ENCODE measurements around the gene GIT2. TPM values are rescaled to one million over a fixed set of nuclear protein-coding genes. Genes with fewer than 3 reads are reported as not detected.
A peak's percentile ranks its signal among the peaks of the same experiment; 100 is the strongest.
"Not testable (repeated sequence)": the region's sequence is repeated elsewhere in the genome, so short reads cannot be mapped to it uniquely, and the experiment has no call there.

Gene GIT2
- total RNA-seq, 1 donor from 2014 or later, result 54.6 TPM

DNA sequence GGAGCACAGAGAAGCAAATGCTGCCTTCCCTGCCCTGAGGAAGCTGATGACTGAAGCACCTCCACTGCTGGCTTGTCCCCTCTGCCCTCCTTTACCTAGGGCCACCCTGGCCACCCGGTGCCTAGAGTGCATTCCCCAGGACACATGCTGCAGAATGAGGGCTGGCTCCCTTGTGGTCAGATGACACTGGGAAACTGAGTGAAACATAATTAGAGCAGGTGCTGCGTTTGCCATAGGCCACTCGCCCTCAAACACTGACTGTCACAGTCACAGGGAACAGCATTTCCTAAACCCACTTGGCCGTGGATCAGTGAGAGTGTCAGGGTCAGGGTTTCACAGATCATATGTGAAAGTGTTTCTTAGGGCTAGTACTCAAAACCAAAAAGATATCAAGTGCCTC, 80.1 kb downstream of the GIT2 start:
- no peak for DNase-seq

DNA sequence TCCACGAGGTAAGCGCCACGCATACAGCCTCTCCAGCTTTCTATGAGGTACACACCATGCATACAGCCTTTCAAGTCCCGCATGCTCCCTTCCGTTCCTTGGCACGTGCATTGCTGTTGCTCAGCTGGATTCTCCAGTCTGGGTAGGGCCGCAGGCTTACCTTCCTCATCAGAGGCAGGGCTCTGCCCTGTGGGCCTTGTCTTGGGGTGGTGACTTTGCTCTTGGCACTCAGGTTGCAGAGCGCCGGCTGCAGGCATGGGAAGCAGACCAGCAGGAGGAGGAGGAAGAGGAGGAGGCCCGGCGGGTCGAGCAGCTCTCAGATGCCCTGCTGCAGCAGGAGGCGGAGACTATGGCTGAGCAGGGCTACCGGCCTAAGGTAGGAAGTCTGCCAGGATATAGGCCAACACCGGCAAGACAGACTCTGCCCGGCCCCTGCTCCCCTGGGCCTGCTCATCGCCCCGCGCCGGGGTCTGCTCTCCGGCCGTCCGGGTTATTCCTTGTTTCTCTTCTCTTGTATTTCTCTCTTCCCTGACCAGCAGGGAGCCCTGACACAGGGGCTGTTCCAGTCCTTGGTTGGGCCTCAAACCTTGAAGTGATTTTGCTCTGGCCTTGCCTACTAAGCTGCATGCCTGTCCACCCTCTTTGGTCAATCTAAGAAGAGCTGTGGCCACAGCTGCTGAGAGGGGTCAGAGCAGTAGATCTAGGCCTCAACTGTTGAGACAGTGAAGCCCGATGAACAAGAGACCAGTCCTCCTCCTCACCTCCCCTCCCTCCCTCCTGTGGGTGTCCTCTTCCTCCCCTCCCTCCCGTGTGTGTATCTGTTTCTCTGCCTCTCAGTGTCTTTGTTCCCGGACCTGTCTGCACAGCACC, 80.8 kb downstream of the GIT2 start:
- no peak for DNase-seq

DNA sequence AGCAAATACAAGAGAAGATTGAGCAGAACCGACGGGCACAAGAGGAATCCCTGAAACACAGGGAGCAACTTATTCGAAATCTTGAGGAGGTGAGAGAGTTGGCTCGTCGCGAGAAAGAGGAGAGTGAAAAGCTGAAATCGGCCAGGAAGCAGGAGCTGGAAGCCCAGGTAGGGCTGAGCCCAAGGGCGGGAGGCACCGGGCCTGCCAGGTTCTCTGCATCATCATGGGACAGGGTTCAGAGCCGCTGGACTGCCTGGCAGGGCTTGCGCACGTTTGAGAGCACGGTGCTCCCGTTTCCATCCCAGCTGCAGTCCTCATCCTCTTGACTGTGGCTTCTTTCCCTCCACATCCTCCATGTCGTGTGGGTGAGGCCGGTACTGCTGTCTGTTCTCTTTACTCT, 81.7 kb downstream of the GIT2 start:
- no peak for DNase-seq

DNA sequence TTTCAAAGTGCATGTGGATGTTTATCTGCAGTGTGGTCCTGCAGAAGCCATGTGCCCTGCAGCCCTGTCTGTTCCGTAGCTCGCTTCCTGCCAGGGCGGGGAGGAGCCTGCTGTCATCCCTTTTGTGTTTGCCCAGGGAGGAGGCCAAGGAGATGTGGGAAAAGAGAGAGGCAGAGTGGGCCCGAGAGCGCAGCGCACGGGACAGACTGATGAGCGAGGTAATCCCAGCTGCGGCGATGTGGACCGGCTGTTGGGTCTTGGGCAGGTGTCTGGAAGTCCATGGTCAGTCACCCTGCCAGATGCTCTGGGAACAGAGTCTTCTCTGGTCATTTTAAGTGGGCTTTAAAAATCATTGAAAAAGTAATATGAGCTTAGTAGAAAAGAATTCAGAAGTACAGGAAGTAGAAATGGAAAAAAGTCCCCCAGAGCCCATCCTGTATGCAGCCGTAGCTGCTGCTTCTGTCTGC, 83.3 kb downstream of the GIT2 start:
- peak; percentile 17 for DNase-seq

DNA sequence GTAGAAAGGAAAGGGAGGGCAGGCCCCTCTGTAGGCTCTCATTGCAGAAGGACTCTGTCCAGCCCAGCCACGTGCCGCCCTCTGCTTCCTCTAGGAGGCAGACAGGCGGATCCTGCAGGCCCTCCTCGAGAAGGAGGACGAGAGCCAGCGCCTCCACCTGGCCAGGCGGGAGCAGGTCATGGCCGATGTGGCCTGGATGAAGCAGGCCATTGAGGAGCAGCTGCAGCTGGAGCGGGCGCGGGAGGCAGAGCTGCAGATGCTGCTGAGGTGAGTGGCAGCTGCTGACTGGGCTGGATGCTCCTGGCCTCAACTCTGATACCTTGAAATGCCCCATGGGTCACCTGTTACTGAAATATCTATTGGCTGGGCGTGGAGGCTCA, 85.2 kb downstream of the GIT2 start:
- DNase-seq, result peak; percentile 55

DNA sequence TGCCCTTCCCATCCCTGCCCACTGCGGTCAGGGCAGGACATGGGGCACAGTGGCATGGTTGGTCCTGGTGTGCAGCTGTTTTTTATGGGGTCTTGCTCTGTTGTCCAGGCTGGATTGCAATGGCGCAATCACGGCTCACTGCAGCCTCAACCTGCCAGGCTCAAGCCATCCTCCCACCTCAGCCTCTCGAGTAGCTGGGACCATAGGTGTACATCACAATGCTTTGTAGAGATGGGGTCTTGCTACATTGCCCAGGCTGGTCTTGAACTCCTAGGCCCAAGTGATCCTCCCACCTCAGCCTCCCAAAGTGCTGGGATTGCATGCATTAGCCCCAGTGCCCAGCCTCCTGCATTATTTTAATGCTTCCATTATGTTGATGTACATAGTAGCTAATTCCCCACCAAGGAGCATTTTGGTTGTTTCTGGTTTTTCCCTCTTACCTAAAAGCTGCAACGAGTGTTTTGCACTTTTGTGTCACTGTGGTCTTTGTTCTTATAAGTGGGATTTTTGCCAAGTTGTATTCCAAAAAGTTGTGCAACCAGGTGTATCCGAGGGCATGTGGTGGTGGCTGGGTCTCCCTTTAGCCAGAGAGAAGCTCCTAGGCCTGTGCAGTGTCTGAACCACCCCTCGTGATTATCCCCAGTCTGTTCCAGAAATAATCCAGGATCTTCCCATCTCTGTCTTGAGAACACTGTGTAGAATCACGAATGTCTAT, 85.8 kb downstream of the GIT2 start:
- DNase-seq, result no peak

DNA sequence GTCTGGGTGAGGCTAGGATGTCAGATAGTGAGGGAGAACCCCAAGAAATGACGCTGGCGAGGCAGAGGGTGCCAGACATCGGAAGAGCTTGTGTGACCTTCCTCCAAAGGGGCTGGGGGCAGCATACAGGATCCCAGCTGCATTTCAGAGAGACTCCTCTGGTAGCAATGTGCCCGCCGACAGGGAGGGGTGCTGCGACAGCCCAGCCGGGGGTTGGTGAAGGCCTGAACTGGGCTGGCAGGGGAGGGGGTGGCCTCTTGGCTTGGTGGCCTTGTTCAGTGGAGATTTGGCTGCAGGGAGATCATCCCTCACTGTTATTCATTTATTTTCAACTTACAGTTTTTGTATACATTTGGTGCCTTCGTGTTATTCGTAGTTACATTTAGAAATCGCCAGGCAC, 90.9 kb downstream of the GIT2 start:
- DNase-seq, result no peak

DNA sequence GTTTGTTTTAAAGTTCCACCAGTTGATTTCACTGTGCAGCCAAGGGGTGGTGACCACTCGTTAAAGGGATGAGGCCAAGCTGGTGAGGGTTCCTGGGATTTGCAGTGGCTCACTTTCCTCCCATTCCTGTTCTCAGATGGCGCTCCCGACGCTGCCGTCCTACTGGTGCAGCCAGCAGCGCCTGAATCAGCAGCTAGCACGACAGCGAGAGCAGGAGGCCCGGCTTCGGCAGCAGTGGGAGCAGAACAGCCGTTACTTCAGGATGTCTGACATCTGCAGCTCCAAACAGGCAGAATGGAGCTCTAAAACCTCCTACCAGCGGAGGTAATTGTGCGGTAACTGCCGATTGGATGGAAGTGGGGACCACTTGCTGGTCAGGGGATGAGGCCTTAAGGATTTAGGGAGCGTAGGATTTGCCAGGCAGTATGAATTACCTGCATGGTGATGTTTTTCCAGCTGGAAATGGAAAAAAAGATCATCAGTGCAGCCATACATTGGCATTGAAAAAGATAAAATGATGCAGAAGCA, 93.2 kb downstream of the GIT2 start:
- DNase-seq, result no peak

DNA sequence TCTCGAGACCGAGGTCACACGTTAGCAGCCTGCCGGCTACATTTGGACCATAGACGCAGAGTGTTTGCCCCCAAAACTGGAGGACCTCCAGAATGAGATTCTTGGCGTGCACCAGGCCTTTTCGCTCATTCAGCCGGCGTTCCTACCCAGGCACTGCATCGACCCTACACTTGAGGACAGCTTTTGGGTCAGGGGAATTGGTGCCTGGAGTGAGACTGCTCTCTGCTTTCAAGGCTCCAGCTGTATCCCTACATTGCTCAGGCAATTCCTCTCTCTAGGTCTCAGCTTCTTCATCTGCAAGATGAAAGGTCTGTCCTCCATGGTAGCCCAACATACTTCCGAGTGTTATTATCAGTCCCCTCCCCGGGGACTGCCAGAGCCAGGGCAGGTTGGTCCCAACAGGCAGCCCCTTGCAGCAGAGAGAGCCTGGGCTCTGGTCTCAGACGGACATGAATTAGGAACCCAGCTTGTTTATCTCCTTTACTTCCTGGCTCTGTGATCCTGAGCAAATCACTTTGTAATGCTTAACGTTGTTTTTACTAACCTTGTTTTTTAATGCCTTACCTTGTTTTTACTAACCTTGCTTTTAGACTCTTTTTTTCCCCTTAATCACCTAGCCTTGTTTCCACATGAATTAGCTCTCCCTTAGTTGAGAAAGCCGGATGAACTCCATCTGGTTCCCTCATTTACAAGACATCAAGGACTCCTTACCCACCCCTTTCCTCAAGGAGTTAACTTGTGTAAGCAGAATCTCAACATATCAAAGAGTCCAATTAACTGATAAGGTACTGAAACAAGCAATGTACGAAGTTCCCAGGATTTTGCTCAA, 95.2 kb downstream of the GIT2 start:
- DNase-seq, result peak; percentile 12

DNA sequence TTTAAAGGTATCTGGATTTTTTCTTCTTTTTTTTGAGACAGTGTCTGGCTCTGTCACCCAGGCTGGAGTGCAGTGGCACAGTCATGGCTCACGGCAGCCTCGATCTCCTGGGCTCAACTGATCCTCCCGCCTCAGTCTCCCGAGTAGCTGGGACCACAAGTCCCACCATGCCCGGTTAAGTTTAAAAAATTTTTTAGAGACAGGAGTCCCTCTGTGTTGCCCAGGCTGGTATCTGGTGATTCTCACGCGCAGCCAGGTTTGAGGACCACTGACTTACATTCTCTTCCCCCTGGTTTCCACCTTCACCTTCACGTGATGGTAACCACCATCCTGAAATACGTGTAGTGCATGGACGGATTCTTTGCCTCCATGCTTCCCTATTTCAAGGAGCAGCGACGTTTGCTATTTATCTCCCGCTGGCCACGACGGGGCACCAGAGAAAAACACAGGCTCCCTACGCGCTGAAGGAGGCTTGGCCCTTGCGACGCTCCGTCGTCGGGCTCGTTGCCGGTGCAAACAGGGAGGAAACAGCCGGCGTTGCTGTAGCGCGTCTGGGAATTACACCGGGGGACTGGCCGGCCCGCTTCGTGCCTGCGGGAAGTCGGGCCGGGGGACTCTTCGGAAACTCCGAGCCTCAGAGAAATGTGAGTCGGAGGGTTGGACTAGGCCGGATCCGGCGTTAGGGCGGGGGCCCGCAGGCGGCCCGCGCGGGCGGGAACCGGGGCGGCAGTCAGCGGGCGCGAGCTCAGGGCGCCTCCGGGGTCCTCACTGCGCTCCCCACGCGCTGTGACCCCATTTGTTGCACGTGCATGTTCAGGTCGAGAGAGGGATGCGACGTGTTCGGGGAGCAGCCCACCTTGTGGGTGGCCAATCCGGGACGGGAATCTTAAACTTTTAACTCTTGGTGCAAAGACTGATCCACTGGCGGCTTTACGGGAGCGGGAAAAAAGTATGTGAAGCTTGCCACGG, 96.1 kb downstream of the GIT2 start, which contains the start of gene TCHP:
TSS of gene TCHP (plus strand) at position 492 of the 969 bp plus-strand sequence. CDS start 2,753 bp downstream, outside the sequence.
- peak; percentile 96 for DNase-seq

DNA sequence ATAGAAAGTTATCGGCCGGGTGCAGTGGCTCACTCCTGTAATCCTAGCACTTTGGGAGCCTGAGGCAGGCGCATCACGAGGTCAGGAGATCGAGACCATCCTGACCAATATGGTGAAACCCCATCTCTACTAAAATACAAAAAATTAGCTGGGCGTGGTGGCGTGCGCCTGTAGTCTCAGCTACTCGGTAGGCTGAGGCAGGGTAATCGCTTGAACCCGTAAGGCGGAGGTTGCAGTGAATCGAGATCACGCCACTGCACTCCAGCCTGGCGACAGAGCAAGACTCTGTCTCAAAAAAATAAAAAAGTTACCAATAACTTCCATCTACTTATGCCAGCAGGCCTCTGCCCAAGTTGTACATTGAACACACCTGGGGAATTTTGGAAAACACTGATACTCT, 96.8 kb downstream of the GIT2 start:
- DNase-seq, result not testable (repeated sequence)

DNA sequence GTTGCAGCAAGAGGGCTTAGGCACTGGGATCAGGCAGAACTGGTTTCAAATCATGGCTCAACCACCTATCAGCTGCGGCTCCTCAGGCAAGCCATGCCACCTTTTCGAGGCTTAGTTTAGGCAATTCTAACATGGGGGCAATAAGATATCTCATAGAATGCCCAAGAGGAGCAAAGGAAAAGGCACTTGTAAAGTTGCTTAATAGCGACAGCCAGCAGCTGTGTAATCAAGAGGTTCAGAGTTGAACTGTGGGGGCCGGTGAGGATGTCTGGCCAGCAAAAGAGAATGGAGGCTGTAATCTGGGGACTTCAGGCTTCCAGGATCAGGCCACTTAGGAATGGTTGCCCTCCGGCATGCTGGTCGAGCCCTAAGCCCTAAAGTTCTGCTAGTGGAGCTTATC, 99.1 kb downstream of the GIT2 start:
- DNase-seq, result no peak

DNA sequence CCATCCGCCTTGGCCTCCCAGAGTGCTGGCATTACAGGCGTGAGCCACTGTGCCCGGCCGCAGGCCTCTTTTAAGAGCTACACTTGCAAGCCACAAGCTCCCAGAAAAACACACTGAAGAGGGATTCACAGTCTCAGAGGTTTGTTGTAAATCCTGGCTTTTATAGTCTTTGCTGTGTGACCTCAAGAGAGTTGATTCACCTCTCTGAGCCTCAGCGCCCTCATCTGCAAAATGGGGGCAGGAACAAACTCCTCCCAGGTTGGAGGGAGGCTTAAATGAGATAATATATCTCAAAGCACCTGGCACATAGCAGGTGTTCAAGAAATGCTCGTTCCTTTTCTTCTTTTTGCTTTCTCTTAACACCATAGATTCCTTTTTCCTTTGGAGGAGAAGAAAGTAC, 100.0 kb downstream of the GIT2 start:
- DNase-seq, result no peak

DNA sequence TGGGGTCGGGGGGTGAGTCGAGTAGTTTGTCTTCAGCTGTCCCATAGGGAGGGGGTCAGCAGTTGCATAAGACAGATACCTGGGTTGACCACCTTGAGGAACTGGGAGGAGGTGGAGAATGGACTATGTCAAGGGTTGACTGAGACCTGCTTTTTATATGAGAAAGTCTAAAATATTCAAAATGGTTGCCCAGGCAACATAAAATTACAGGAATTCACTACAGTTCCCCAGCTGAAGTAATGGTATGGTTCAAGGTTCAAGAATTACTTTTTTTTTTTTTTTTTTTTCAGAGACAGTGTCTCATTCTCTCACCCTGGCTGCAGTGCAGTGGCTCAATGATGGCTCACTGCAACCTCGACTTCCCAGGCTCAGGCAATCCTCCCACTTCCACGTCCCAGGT, 101.2 kb downstream of the GIT2 start:
- no peak for DNase-seq

DNA sequence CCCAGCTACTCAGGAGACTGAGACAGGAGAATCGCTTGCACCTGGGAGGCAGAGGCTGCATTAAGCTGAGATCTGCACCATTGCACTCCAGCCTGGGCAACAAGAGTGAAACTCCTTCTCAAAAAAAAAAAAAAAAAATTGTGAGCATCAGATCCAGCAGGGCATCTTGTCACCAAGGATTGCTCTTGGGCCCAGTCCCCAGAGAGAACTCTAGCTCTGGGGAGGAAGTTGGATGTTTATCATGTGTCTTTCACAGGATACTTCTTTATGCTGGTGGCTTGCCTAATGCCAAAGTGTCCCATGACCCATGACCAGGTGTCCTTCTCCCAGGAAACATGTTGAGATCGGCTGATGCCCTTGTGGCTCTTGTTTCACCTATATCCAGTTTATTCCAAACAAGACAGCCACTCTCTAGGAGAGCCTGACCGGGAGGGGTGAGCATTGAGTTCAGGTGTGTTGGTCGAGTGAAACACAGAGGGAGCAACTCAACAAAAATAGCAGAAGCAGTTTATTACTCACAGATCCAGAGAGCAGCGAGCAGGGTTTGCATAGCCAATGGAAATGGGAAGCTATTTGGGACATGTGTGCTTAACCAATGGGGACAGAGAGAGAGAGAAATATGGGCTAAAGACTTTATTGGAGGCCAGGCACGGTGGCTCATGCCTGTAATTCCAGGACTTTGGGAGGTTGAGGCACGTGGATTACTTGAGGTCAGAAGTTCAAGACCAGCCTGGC, 102.7 kb downstream of the GIT2 start:
- no peak for DNase-seq

DNA sequence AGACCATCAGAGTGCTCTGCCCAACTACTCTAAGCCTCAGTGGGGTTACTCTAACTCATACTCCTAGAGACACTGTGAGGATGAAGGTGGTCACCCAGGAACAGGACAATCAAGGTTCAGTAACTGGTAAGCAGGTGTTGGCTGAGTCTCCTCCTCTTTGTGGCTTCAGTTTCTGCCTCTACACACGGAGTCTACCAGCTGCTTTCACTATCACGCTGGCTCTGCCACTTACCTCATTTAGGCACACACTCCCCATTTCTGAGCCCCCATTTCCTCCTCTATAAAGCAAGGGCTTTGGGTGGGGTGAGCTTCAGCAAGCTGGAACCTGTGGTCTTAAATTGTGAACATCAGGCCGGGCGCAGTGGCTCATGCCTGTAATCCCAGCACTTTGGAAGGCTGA, 103.4 kb downstream of the GIT2 start:
- no peak for DNase-seq

DNA sequence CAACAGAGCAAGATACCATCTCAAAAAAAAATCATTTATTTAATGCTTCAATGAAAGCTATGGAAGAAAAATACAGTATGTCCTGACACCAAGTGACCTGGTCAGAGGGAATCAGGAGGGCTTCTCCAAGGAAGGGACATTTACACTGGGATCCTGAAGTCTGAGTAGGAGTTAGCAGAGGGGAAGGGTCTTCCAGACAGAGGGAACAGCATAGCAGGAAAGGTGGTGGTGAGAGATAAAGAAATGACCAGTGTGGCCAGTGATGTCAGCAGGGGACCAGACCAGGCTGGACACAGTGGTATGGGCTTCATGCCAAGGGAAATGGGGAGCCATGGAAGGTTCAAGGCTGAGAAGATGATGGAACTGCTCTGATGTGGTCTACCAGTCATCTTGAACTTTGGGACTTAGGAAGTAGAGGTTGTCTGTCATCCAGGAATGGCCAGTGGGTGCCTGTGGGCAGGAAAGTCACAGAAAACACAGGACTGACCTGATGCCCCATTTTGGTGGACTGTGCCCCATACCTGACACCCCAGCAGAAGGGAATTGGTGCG, 103.9 kb downstream of the GIT2 start:
- no peak for DNase-seq

DNA sequence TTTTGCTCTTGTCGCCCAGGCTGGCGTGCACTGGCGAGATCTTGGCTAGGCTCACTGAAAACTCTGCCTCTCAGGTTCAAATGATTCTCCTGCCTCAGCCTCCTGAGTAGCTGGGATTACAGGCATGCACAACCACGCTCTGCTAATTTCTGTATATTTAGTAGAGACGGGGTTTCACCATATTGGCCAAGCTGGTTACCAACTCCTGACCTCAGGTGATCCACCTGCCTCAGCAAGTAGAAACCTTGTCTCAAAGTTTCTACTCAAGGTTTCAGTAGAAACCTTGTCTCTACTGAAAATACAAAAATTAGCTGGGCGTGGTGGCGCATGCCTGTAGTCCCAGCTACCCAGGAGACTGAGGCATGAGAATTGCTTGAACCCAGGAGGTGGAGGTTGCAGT, 104.4 kb downstream of the GIT2 start:
- DNase-seq, result not testable (repeated sequence)

DNA sequence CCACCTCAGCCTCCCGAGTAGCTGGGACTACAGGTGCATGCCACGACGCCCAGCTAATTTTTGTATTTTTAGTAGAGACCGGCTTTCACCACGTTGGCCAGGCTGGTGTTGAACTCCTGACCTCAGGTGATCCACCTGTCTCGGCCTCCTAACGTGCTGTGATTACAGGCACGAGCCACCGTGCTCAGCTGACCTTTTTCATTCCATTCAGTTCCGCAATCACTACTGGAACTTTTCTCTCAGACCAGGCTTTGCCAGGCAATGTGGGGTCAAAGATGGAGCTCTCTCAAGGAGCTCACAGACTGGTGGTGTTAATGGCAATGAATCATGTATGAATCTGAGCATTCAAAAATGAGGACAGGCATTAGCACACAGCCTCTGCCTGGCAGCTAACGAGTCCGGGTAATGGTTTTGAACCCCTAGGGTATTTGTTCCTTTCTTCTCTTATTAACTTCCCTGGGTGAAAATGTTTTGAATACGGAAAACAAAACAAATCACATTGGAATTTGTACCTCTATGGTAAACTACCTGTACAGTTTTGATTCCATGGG, 105.5 kb downstream of the GIT2 start:
- DNase-seq, result no peak
